Activated B cell treated with CpG ODN at 0.5 μM for 24 hours (primary cell): ENCODE measurements around the gene UBL4B. TPM values are rescaled to one million over a fixed set of nuclear protein-coding genes. Genes with fewer than 3 reads are reported as not detected.

Experiments
- ATAC-seq: fragments of 200-7000 bp; cut with Tn5 transposase; one replicate; pipeline ENCODE4 v1.10.0; 2021; ENCODE audit warnings: low read depth, mild to moderate bottlenecking, moderate library complexity
- CTCF ChIA-PET: fragments of 350-600 bp; sonication (Branson Sonifier 250); formaldehyde crosslinking; loops from one replicate; lab custom pipeline; 2021; ENCODE audit warnings: antibody characterized with exemption; lab: Charles Lee
- POLR2A ChIA-PET: fragments of 350-600 bp; sonication (Branson Sonifier 250); formaldehyde crosslinking; loops from one replicate; lab custom pipeline; 2021; ENCODE audit warnings: antibody characterized with exemption; lab: Charles Lee
- DNase-seq: peaks from one replicate; pipeline ENCODE4 v3.0.0; 2022
- H3K27ac Mint-ChIP-seq: one replicate; pipeline ENCODE4 v1.8.0; 2020; ENCODE audit warnings: mixed read lengths
- H3K27me3 Mint-ChIP-seq: one replicate; pipeline ENCODE4 v1.8.0; 2021; ENCODE audit warnings: mixed read lengths
- H3K36me3 Mint-ChIP-seq: one replicate; pipeline ENCODE4 v1.8.0; 2021; ENCODE audit warnings: low read depth, mixed read lengths
- H3K4me1 Mint-ChIP-seq: one replicate; pipeline ENCODE4 v1.8.0; 2021; ENCODE audit warnings: mixed read lengths
- H3K4me3 Mint-ChIP-seq: one replicate; pipeline ENCODE4 v1.8.0; 2020; ENCODE audit warnings: mild to moderate bottlenecking, mixed read lengths
- H3K9me3 Mint-ChIP-seq: one replicate; pipeline ENCODE4 v1.8.0; 2020; ENCODE audit warnings: mixed read lengths
- intact Hi-C: fragments of 100-400 bp; cut with micrococcal nuclease; formaldehyde crosslinking; loops from one replicate; pipeline ENCODE4 v1.15.1; 2024
- total RNA-seq: library from RNA; stranded (reverse); gene quantifications from 2 replicates; pipeline ENCODE4 v1.2.3, GENCODE V29; 2022
- TF ChIP-seq, protein P1 (sequence below): fragments of 200-600 bp; IDR thresholded peaks from one replicate; pipeline ENCODE4 v1.8.0; 2022; ENCODE audit warnings: antibody characterized with exemption, mild to moderate bottlenecking

The UBL4B gene
- total RNA-seq, 1 donor from 2014 or later: not detected

DNA sequence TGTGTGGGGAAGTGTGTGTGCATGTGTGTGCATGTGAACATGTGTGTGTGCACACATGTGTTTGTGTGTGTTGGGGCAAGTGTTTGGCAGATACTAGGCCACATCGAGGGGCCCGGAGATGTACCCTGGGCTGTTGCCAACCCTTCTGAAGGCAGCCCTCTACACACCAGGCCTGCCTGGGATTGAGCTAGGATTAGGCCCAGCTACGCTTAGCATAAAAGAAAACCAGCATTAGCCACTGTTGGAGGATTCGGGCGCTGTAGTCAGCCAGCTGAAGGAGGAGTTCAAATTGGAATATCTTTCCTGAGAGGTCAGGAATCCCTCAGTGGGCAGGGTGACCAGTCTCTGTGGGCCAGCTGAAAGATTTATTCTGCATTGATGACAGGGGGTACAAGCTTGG lies 31.2 kb upstream of the UBL4B start:
- DNase-seq: no peak
- intact Hi-C loops: no loop called here
- ChIA-PET CTCF (interaction anchor here (0.8 to 1.8 kb wide), 3 partner anchors 21 to 25 kb away, joined by 3 to 4 read pairs (median 3); no protein-coding TSS in a partner anchor), POLR2A (no interaction called here)
- Mint-ChIP-seq H3K27ac (no peak overlapping the region), H3K36me3 (no peaks in the 10 kb centered on the region), H3K9me3 (no peaks in the 10 kb centered on the region), H3K4me3 (no peak overlapping the region), H3K4me1 (peaks cover 12% of the 10 kb centered on the region), H3K27me3 (peaks cover 45% of the 10 kb centered on the region)
- ATAC-seq: no peak
- TF ChIP-seq, protein P1, sequence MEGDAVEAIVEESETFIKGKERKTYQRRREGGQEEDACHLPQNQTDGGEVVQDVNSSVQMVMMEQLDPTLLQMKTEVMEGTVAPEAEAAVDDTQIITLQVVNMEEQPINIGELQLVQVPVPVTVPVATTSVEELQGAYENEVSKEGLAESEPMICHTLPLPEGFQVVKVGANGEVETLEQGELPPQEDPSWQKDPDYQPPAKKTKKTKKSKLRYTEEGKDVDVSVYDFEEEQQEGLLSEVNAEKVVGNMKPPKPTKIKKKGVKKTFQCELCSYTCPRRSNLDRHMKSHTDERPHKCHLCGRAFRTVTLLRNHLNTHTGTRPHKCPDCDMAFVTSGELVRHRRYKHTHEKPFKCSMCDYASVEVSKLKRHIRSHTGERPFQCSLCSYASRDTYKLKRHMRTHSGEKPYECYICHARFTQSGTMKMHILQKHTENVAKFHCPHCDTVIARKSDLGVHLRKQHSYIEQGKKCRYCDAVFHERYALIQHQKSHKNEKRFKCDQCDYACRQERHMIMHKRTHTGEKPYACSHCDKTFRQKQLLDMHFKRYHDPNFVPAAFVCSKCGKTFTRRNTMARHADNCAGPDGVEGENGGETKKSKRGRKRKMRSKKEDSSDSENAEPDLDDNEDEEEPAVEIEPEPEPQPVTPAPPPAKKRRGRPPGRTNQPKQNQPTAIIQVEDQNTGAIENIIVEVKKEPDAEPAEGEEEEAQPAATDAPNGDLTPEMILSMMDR: no peak

DNA sequence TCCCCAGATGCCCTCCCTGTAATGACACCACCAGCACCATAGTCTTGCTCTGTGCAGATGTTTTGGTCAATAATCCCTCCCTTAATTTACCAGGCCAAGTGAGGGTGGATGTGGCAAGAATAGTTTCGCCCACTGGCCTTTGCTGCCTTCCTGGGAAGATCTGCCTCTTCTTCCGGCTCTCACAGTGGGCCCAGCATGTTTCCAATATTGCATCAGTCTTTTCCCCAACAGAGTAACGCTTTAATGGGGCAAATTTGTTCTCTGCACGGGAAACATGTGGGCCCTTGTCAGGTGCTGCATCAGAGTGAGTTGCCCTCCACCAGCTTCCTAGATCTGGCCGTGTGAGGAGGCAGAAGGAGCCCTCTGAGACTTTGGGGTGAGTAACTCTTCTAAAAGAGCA lies 29.8 kb upstream of the UBL4B start:
- Mint-ChIP-seq H3K27ac (no peak overlapping the region), H3K36me3 (no peaks in the 10 kb centered on the region), H3K27me3 (peaks cover 43% of the 10 kb centered on the region), H3K9me3 (no peaks in the 10 kb centered on the region), H3K4me1 (peaks cover 12% of the 10 kb centered on the region), H3K4me3 (peak overlapping the region; percentile 88)
- intact Hi-C loops: no loop called here
- ChIA-PET CTCF (no interaction called here), POLR2A (interaction anchor here (1.2 kb wide), 1 partner anchor 48 kb away, joined by 4 read pairs; the partner anchor contains the start of gene STRIP1)
- ATAC-seq: no peak
- DNase-seq: no peak
- TF ChIP-seq, protein P1: no peak

DNA sequence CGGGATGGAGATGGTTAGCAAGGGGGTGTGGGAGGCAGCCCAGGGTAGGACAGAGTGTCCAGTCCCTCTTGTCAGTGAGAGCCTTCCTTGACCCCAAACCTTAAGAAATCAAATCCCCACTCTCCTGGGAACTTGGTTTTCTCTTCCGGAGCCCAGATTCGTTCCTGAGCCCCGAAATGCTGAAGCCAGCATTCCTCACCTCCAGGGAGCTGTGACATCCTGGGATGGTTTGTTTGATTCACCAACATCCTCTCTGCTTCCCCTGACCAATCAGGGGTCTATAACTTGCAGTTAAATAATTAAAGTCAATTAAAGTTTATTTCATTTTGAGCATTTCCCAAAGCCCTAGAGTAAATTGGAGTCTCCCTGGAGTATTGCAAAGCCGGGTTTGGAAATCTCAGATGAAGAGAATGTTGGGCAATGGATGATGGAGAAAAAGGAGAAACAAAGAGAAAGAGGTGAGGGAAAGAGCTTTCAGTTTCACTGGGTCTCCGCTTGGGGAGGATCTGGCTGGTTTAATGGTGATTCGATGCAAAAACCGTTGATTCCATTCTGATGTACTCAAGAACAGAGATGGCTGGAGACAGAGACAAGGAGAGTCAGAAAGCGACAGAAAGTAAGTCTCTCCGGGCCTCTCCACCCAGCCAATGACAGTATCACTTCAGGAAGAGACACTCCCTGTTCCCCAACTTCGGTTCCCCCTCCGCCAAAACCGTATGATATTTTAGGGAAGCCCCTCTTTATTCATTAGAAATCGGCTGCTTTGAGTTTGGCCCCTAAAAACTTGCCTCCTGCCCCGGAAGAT lies 29.0 kb upstream of the UBL4B start:
- DNase-seq: no peak
- H3K4me1 Mint-ChIP-seq: peaks cover 12% of the 10 kb centered on the region
- intact Hi-C loops: no loop called here
- TF ChIP-seq, protein P1: no peak
- no peaks in the 10 kb centered on the region for H3K9me3 Mint-ChIP-seq
- peaks cover 46% of the 10 kb centered on the region for H3K27me3 Mint-ChIP-seq
- CTCF ChIA-PET: no interaction called here
- ATAC-seq: no peak
- no peaks in the 10 kb centered on the region for H3K36me3 Mint-ChIP-seq
- H3K4me3 Mint-ChIP-seq: peak overlapping the region; percentile 88
- POLR2A ChIA-PET: interaction anchor here (1.2 kb wide), 1 partner anchor 49 kb away, joined by 4 read pairs; the partner anchor contains the start of gene STRIP1
- no peak overlapping the region for H3K27ac Mint-ChIP-seq

DNA sequence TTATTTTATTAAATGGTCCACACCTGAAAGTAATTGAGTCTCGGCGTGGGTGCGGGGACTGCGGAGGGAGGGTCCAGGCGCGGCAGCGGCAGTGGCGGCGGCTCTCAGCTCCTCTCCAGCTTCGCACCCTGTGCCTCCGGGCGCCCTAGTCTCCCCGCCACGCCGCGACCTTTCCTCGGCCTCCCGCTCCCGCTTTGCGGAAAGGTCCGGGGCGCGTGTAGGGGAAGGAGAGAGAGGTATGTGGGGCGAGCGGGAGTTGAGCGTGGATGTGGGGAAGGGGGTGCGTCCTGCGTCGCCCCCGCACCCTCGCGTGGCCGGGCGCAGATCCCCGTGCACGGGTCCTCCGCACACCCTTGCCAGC lies 28.4 kb upstream of the UBL4B start:
- DNase-seq (no peak), ATAC-seq (peak; percentile 15)
- no peaks in the 10 kb centered on the region for H3K36me3 Mint-ChIP-seq
- ChIA-PET CTCF (no interaction called here), POLR2A (interaction anchor here (1.2 kb wide), 1 partner anchor 49 kb away, joined by 4 read pairs; the partner anchor contains the start of gene STRIP1)
- TF ChIP-seq, protein P1: no peak
- no peaks in the 10 kb centered on the region for H3K9me3 Mint-ChIP-seq
- peak overlapping the region; percentile 88 for H3K4me3 Mint-ChIP-seq
- peaks cover 12% of the 10 kb centered on the region for H3K4me1 Mint-ChIP-seq
- H3K27me3 Mint-ChIP-seq: peaks cover 42% of the 10 kb centered on the region
- H3K27ac Mint-ChIP-seq: no peak overlapping the region
- intact Hi-C loops: loop anchor here (1.0 kb wide), 1 partner anchor 15 kb away; no protein-coding TSS in a partner anchor
